ENCODE results near the gene PABPC3. TPM values are rescaled to one million over a fixed set of nuclear protein-coding genes. Genes with fewer than 3 reads are reported as not detected.

Gene PABPC3
- total and polyA plus RNA-seq, 10 of the 15 experiments (the other 5 are each of a cell fraction or from before 2014, with no cell fraction given) = 0.04 to 0.87 (median 0.28) TPM

GRCh38 chr13:25088562-25089221 lies 7.2 kb upstream of the PABPC3 start:
- no peak overlapping the region for H3K9ac ChIP-seq (ENCODE audit: control insufficient read depth, insufficient read depth, low read length)
- H3K4me2 ChIP-seq (ENCODE audit: control insufficient read depth, insufficient read depth) = no peak overlapping the region
- 0 out of 2 replicates have a peak, but pooled peaks cover 3% of the 10 kb centered on the region for H3K4me1 ChIP-seq (ENCODE audit: control insufficient read depth, insufficient read depth, low read length)
- BruUV-seq (replicated peaks) = no TSS peak
- RAD21 ChIA-PET (ENCODE audit: unreplicated experiment) = no interaction called here
- H3K4me3 ChIP-seq = no peak overlapping the region
- H3K9me3 ChIP-seq (replicated peaks; ENCODE audit: control insufficient read depth, insufficient read depth, low read length) = no peaks in the 10 kb centered on the region; the same call in 2 of the 3 replicates
- POLR2A ChIA-PET = no interaction called here
- intact Hi-C loops (cut with micrococcal nuclease; ENCODE audit: unreplicated experiment) (no loop called here), in situ Hi-C loops (cut with MboI) (loop anchor here (10.0 kb wide), 1 partner anchor 286 kb away; the partner anchor contains the start of gene ATP8A2)
- TF ChIP-seq RUNX3 (IDR thresholded peaks at IDR 0.05; ENCODE audit: low read length) (peak; percentile 44), MYC (IDR thresholded peaks at IDR 0.05; ENCODE audit: insufficient read depth, insufficient read length, insufficient replicate concordance, low read length, severe bottlenecking) (no peak)
- no peaks in the 10 kb centered on the region for H3K36me3 ChIP-seq (ENCODE audit: control insufficient read depth in 2 of 2, insufficient read depth in 2 of 2, low read length in 1 of 2)
- peak; percentile 81 for ATAC-seq
- no peak for DNase-seq (ENCODE audit: low read depth, low spot score)
- H3K79me2 ChIP-seq (ENCODE audit: control insufficient read depth, insufficient read depth, low read length) = no peaks in the 10 kb centered on the region
- H2AFZ ChIP-seq (ENCODE audit: control insufficient read depth, low read depth, low read length) = peak overlapping the region; percentile 21
- FAIRE-seq = no peak
- no peaks in the 10 kb centered on the region for H3K27me3 ChIP-seq (replicated peaks in 1 of 2; ENCODE audit: control insufficient read depth in 2 of 2, insufficient read depth in 2 of 2, low read length in 1 of 2)
- CTCF ChIA-PET = interaction anchor here (1.6 kb wide), 1 partner anchor 25 kb away, joined by 7 read pairs; no protein-coding TSS in a partner anchor
- WGBS (ENCODE audit: insufficient coverage, insufficient replicate concordance, low lambda C conversion rate, missing lambda C conversion rate) = 31% methylated on average over 10 of the region's 10 CpGs
- no peaks in the 10 kb centered on the region for H4K20me1 ChIP-seq (ENCODE audit: control insufficient read depth, insufficient read depth)
- SMC1A ChIA-PET (ENCODE audit: uncharacterized antibody, unreplicated experiment) = no interaction called here
- no peak overlapping the region for H3K27ac ChIP-seq (ENCODE audit: control insufficient read depth, insufficient read depth)

- no peak for DNase-seq (ENCODE audit: low read depth, low spot score)
- Histone ChIP-seq H3K36me3 (ENCODE audit: control insufficient read depth in 2 of 2, insufficient read depth in 2 of 2, low read length in 1 of 2) (no peaks in the 10 kb centered on the region), H3K4me3 (no peak overlapping the region), H3K79me2 (ENCODE audit: control insufficient read depth, insufficient read depth, low read length) (no peaks in the 10 kb centered on the region), H2AFZ (ENCODE audit: control insufficient read depth, low read depth, low read length) (no peak overlapping the region), H3K9ac (ENCODE audit: control insufficient read depth, insufficient read depth, low read length) (no peak overlapping the region), H3K27me3 (replicated peaks in 1 of 2; ENCODE audit: control insufficient read depth in 2 of 2, insufficient read depth in 2 of 2, low read length in 1 of 2) (peaks cover 0 to 6% of the 10 kb centered on the region in 2 experiments; a peak in 2 of 4 replicates), H3K9me3 (replicated peaks; ENCODE audit: control insufficient read depth, insufficient read depth, low read length) (no peaks in the 10 kb centered on the region), H3K4me1 (ENCODE audit: control insufficient read depth, insufficient read depth, low read length) (no peaks in the 10 kb centered on the region), H3K27ac (ENCODE audit: control insufficient read depth, insufficient read depth) (no peak overlapping the region), H4K20me1 (ENCODE audit: control insufficient read depth, insufficient read depth) (no peaks in the 10 kb centered on the region), H3K4me2 (ENCODE audit: control insufficient read depth, insufficient read depth) (no peak overlapping the region)
- in situ Hi-C loops (cut with MboI) (no loop called here), intact Hi-C loops (cut with micrococcal nuclease; ENCODE audit: unreplicated experiment) (no loop called here)
- ChIA-PET CTCF (interaction anchor here (0.8 kb wide), 1 partner anchor 13 kb away, joined by 4 read pairs; no protein-coding TSS in a partner anchor), SMC1A (ENCODE audit: uncharacterized antibody, unreplicated experiment) (interaction anchor here (1.5 kb wide), 1 partner anchor 77 kb away, joined by 3 read pairs; no protein-coding TSS in a partner anchor), RAD21 (ENCODE audit: unreplicated experiment) (no interaction called here), POLR2A (no interaction called here)
- TF ChIP-seq SIN3A (IDR thresholded peaks at IDR 0.05; ENCODE audit: low read depth, low read length) = no peak
- no peak for TF ChIP-seq CBX5 (IDR thresholded peaks at IDR 0.05; ENCODE audit: low read depth)
- TF ChIP-seq TBL1XR1 (IDR thresholded peaks at IDR 0.05; ENCODE audit: low read depth, low read length) = no peak
- no peak for TF ChIP-seq SKIL (IDR thresholded peaks at IDR 0.05; ENCODE audit: low read depth, poor library complexity, severe bottlenecking)
- no peak for TF ChIP-seq BCLAF1 (IDR thresholded peaks at IDR 0.05)
- TF ChIP-seq POU2F2 (IDR thresholded peaks at IDR 0.05; ENCODE audit: borderline replicate concordance, low read depth, low read length) = no peak
- no peak for TF ChIP-seq NR2C2 (IDR thresholded peaks at IDR 0.05; ENCODE audit: borderline replicate concordance, control insufficient read depth, insufficient read length, low read depth)
- ATAC-seq = no peak
- no peak for FAIRE-seq
- no TSS peak for BruUV-seq (replicated peaks)
- WGBS (ENCODE audit: insufficient coverage, insufficient replicate concordance, low lambda C conversion rate, missing lambda C conversion rate) = 67% methylated on average over 13 of the region's 13 CpGs
These were observed 1.5 kb downstream of the PABPC3 start for GRCh38 chr13:25097426-25097825.

Measured in GM12878 (cell line).